Right lobe of liver (tissue), 6 donors: ENCODE data around the gene NTN1. TPM values are rescaled to one million over a fixed set of nuclear protein-coding genes. Genes with fewer than 3 reads are reported as not detected.
A peak's percentile ranks its signal among the peaks of the same experiment; 100 is the strongest.

ENCODE experiments used
- ATAC-seq, 4 donors: fragments of 200-7000 bp; cut with Tn5 transposase; one replicate each; pipeline ENCODE4 v1.9.1; 2020; ENCODE audit warnings: mild to moderate bottlenecking in 4 of 4, moderate library complexity in 4 of 4
- DNase-seq, 3 donors: peaks; one replicate each; pipeline ENCODE4 v3.0.0-alpha.2; 2020
- H3K27ac ChIP-seq, 3 donors: fragments of 200-600 bp; one replicate each; pipeline ENCODE4 v1.8.0; 2022
- H3K27me3 ChIP-seq, 2 donors: fragments of 200-600 bp; one replicate each; pipeline ENCODE4 v1.8.0; 2022
- H3K36me3 ChIP-seq, 4 donors: fragments of 200-600 bp; sonication (generic) in 1 of 4; one replicate each; pipeline versions ENCODE4 v1.5.1 to v1.8.0; 2017 to 2022; ENCODE audit warnings: control low read depth in 1 of 4
- H3K4me1 ChIP-seq, 4 donors: fragments of 200-600 bp; sonication (generic) in 1 of 4; one replicate each; pipeline versions ENCODE4 v1.5.1 to v1.8.0; 2017 to 2022; ENCODE audit warnings: control low read depth in 1 of 4
- H3K4me3 ChIP-seq, 3 donors: fragments of 200-600 bp; one replicate each; pipeline ENCODE4 v1.8.0; 2022
- H3K9me3 ChIP-seq, 4 donors: fragments of 200-600 bp; sonication (generic) in 1 of 4; one replicate each; pipeline versions ENCODE4 v1.5.1 to v1.8.0; 2017 to 2022; ENCODE audit warnings: control low read depth in 1 of 4
- CTCF ChIP-seq, 4 donors: fragments of 200-600 bp in 3 of 4; fragments of 450-650 bp in 1 of 4; IDR thresholded peaks; one replicate each; pipeline versions ENCODE4 v1.5.1 to v1.8.0; 2016 to 2022; ENCODE audit warnings: antibody characterized with exemption in 4 of 4, mild to moderate bottlenecking in 2 of 4
- POLR2A ChIP-seq: fragments of 450-650 bp; IDR thresholded peaks from one replicate; pipeline ENCODE4 v1.6.1; 2017; ENCODE audit warnings: antibody characterized with exemption, mild to moderate bottlenecking
- WGBS: methylation state at CpG from one replicate; pipeline ENCODE4 v1.1.6; 2018; ENCODE audit warnings: low coverage, low lambda C conversion rate; ENCODE audit not compliant: insufficient coverage; ENCODE audit errors: missing lambda C conversion rate; 5-methylcytosine and 5-hydroxymethylcytosine counted together
- intact Hi-C, 2 donors: fragments of 100-400 bp; cut with DNase I; formaldehyde crosslinking; loops; one replicate each; pipeline versions ENCODE4 v1.11.2 to v1.14.1; 2022
- total RNA-seq, 6 experiments: library from RNA; depleted of rRNA in 2 of 6; stranded (reverse); fragments of >200 nt in 2 of 6; fragmentation: NEBNext Ultra II Directional in 3 of 6; extraction: Animal tissue kit (Norgen Biotek cat#: 25700) in 3 of 6; gene quantifications; one replicate each; pipeline versions ENCODE4 v1.1.0 to v1.2.4, GENCODE V29; 2016 to 2023
- donor health status: DM: no; HTN: yes; CAD: no.
- donor health status: DM: no; HTN: no; CAD: no.
- donor health status: DM: no; HTN: no; CAD: no.
- donor health status: DM: no; HTN: yes; CAD: no.
- donor health status: DM: no; HTN: yes; CAD: no.

Gene NTN1
- total RNA-seq, 6 experiments from 2014 or later = 3.5 to 12.5 (median 8.5) TPM

GRCh38 chr17:9195961-9196670, 174.8 kb downstream of the NTN1 start:
- intact Hi-C loops = no loop called here
- no peaks in the 10 kb centered on the region for H3K27me3 ChIP-seq
- H3K4me3 ChIP-seq = no peak overlapping the region
- no peak for TF ChIP-seq CTCF (IDR thresholded peaks at IDR 0.05)
- no peak for TF ChIP-seq POLR2A
- H3K4me1 ChIP-seq = peaks cover 0 to 6% (median 0%) of the 10 kb centered on the region in 4 donors
- no peak overlapping the region for H3K27ac ChIP-seq
- 100% methylated on average over 1 of the region's 10 CpGs for WGBS
- H3K9me3 ChIP-seq = no peaks in the 10 kb centered on the region
- no peaks in the 10 kb centered on the region for H3K36me3 ChIP-seq
- DNase-seq (no peak), ATAC-seq (peak in 2 of 4 donors; percentile 28 to 52)

- no peak overlapping the region for H3K27ac ChIP-seq
- TF ChIP-seq POLR2A (no peak), CTCF (IDR thresholded peaks at IDR 0.05) (no peak)
- ATAC-seq (no peak), DNase-seq (peak in 1 of 3 donors; percentile 18)
- WGBS = 85% methylated on average over 7 of the region's 16 CpGs
- no peaks in the 10 kb centered on the region for H3K4me1 ChIP-seq
- no peaks in the 10 kb centered on the region for H3K9me3 ChIP-seq
- intact Hi-C loops = no loop called here
- H3K36me3 ChIP-seq = no peaks in the 10 kb centered on the region
- no peak overlapping the region for H3K4me3 ChIP-seq
- no peaks in the 10 kb centered on the region for H3K27me3 ChIP-seq
These were observed 178.6 kb downstream of the NTN1 start for GRCh38 chr17:9199571-9200551.

- ATAC-seq (no peak), DNase-seq (no peak)
- intact Hi-C loops = no loop called here
- Histone ChIP-seq H3K4me3 (no peak overlapping the region), H3K27me3 (no peaks in the 10 kb centered on the region), H3K9me3 (no peaks in the 10 kb centered on the region), H3K27ac (no peak overlapping the region), H3K36me3 (no peaks in the 10 kb centered on the region), H3K4me1 (no peaks in the 10 kb centered on the region)
- no peak for TF ChIP-seq POLR2A
- no peak for TF ChIP-seq CTCF (IDR thresholded peaks at IDR 0.05)
- 66% methylated on average over 3 of the region's 5 CpGs for WGBS
These were observed 179.5 kb downstream of the NTN1 start for GRCh38 chr17:9200699-9201359.

- ATAC-seq = no peak
- WGBS = 77% methylated on average over 5 of the region's 5 CpGs
- TF ChIP-seq CTCF (IDR thresholded peaks at IDR 0.05) (no peak), POLR2A (no peak)
- peaks cover 0 to 16% (median 7%) of the 10 kb centered on the region in 4 donors for H3K4me1 ChIP-seq
- no peak for DNase-seq
- H3K4me3 ChIP-seq = no peak overlapping the region
- intact Hi-C loops = no loop called here
- no peak overlapping the region for H3K27ac ChIP-seq
- no peaks in the 10 kb centered on the region for H3K27me3 ChIP-seq
- no peaks in the 10 kb centered on the region for H3K9me3 ChIP-seq
- H3K36me3 ChIP-seq = no peaks in the 10 kb centered on the region
These were observed 181.2 kb downstream of the NTN1 start for GRCh38 chr17:9202532-9202931.
